Colon (tissue), 2 donors: ENCODE results near the gene HLCS.

Source experiments
- FAIRE-seq: peaks from 2 replicates; lab custom pipeline; 2012; peaks lifted over from hg19 to GRCh38; lab: Jason Lieb, UNC
- donor health status: control.
- donor health status: control.

HLCS gene

DNA sequence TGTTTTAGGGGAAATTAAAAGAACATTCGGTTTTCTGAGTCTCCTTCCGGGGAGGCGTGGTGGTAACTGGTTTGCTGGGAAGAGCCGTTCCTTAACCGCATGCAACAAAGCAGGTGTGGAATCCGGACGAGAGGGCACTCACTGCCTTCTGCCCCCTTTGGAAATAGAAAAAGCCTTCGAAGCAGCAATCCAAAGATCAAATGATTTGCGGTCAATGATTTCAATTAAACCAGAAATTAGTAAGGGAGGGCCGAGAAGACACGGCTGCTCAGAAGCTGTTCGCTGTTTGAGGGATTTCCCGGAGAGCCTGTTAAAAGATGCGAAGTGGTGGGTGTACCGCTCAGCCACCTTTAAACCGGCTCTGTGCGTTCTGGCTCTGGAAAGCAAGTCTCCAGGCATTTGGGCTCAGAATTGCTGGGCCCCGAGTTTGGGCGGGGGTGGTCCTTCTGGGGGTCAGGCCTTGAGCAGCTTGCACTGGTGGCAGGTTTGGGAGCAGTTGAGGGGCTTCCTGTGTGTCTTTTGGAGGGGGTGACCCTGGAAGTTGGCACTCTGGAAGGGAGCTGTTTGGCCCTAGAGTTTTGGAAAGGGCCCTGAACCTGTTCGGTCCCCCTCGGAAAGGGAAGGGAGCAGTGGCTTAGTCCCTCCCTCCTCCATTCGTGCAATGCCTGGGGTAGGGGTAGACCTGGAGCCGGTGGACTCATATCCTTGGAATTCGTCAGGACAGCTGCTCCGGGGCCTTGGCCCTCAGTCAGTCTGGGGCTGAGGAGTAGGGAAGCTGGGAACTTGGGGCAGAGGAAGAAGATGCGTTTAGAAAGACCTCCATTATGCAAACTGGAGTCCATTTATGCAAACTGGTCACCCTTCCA lies 264.5 kb downstream of the HLCS start:
- FAIRE-seq, result no peak

DNA sequence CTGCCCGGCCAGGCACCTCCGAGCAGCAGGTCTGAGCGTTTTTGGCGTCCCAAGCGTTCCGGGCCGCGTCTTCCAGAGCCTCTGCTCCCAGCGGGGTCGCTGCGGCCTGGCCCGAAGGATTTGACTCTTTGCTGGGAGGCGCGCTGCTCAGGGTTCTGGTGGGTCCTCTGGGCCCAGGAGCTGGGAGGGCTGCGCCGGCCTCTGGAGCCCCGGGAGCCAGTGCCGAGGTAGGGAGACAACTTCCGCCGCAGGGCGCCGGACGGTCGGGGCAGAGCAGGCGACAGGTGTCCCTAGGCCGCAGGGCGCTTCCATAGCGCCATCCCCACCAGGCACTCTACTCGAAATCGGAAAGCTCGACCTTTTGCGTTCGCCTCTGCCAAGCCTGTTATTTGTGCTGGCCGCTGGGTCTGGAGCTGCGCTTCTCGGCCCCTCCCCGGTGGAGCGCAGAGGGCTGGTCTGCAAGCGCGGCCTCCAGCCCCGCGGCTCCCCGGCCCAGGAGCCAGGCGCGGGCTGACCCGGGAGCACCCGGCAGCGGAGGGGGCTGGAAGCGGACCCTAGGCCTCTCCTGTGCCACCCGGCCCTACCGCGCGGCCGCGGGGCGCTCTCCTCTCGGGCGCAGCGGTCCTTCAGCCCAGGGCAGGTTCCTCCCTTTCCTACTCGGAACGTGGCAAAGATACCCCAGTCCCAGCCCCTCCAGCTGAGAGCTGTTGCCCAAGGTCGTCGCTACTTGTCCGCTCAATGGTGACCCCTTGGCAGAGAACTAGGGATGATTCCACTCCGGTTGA lies 265.3 kb downstream of the HLCS start:
- FAIRE-seq, result no peak
